Measurements from ENCODE around the gene VIPAS39.

The VIPAS39 gene

GRCh38 chr14:77457522-77458248, at the start of gene VIPAS39, which contains the start of gene AHSA1:
Gene VIPAS39, minus strand, starts transcription at chr14:77457601. Its CDS starts 3,499 bp downstream, at chr14:77454102.
Gene AHSA1, plus strand, starts transcription at chr14:77458093. Its CDS starts 97 bp downstream, at chr14:77458190.
- peak; percentile 99 for DNase-seq

- DNase-seq = no peak
These were observed 47.6 kb upstream of the VIPAS39 start for GRCh38 chr14:77505031-77505430.

- no peak for DNase-seq
These were observed 45.7 kb upstream of the VIPAS39 start for GRCh38 chr14:77503138-77503537.

- no peak for DNase-seq
These were observed 44.8 kb upstream of the VIPAS39 start for GRCh38 chr14:77502109-77502782.

GRCh38 chr14:77498984-77499527, 41.7 kb upstream of the VIPAS39 start:
- DNase-seq = no peak

- DNase-seq = no peak
These were observed 40.9 kb upstream of the VIPAS39 start, which contains the start of gene ISM2 for GRCh38 chr14:77498120-77498979. Gene ISM2, minus strand, starts transcription at chr14:77498816. Its CDS starts 23 bp downstream, at chr14:77498793.

GRCh38 chr14:77495334-77495733, 37.9 kb upstream of the VIPAS39 start:
- no peak for DNase-seq

GRCh38 chr14:77491056-77491455, 33.7 kb upstream of the VIPAS39 start:
- DNase-seq = no peak

GRCh38 chr14:77490347-77490986, 33.1 kb upstream of the VIPAS39 start:
- no peak for DNase-seq

GRCh38 chr14:77489041-77489440, 31.6 kb upstream of the VIPAS39 start:
- DNase-seq = no peak

- no peak for DNase-seq
These were observed 31.2 kb upstream of the VIPAS39 start for GRCh38 chr14:77488558-77488957.

GRCh38 chr14:77485901-77486678, 28.7 kb upstream of the VIPAS39 start:
- DNase-seq = no peak

GRCh38 chr14:77485256-77485655, 27.9 kb upstream of the VIPAS39 start:
- DNase-seq = no peak

GRCh38 chr14:77482422-77482821, 25.0 kb upstream of the VIPAS39 start:
- no peak for DNase-seq

GRCh38 chr14:77478796-77479195, 21.4 kb upstream of the VIPAS39 start:
- no peak for DNase-seq

GRCh38 chr14:77478029-77478428, 20.6 kb upstream of the VIPAS39 start:
- no peak for DNase-seq

- DNase-seq = no peak
These were observed 18.2 kb upstream of the VIPAS39 start for GRCh38 chr14:77475432-77476115.

- no peak for DNase-seq
These were observed 17.2 kb upstream of the VIPAS39 start for GRCh38 chr14:77474479-77475177.

GRCh38 chr14:77473921-77474320, 16.5 kb upstream of the VIPAS39 start:
- no peak for DNase-seq

GRCh38 chr14:77470224-77470870, 12.9 kb upstream of the VIPAS39 start:
- DNase-seq = no peak

Data from DMS153 (cell line).